Measurements from ENCODE around the gene NR3C2. TPM values are rescaled to one million over a fixed set of nuclear protein-coding genes. Genes with fewer than 3 reads are reported as not detected.

The NR3C2 gene
- polyA plus RNA-seq, 3 donors: 0.09 to 0.27 (median 0.20) TPM

GRCh38 chr4:148112231-148112982, 329.8 kb downstream of the NR3C2 start:
- H3K9ac ChIP-seq (ENCODE audit: insufficient read depth, low read length, poor library complexity, severe bottlenecking): no peak overlapping the region
- no peaks in the 10 kb centered on the region for H3K27me3 ChIP-seq (ENCODE audit: control insufficient read depth in 2 of 2, insufficient read depth in 2 of 2, low read length in 2 of 2)
- no peaks in the 10 kb centered on the region for H3K4me1 Mint-ChIP-seq
- intact Hi-C loops (cut with micrococcal nuclease): no loop called here
- H3K36me3 Mint-ChIP-seq: no peaks in the 10 kb centered on the region
- DNase-seq: no peak
- H4K20me1 ChIP-seq (ENCODE audit: insufficient read depth, low read length): no peaks in the 10 kb centered on the region
- H2AFZ ChIP-seq (ENCODE audit: insufficient read depth, low read depth, low read length, poor library complexity, severe bottlenecking): no peak overlapping the region
- H3K27me3 Mint-ChIP-seq (ENCODE audit: low read depth in 3 of 3): peaks cover 0 to 2% (median 0%) of the 10 kb centered on the region in 3 donors
- H3K4me3 Mint-ChIP-seq: no peak overlapping the region
- no peak overlapping the region for H3K4me3 ChIP-seq (replicated peaks in 1 of 3; ENCODE audit: low read depth in 2 of 3, low read length in 3 of 3)
- peaks cover 0 to 3% (median 2%) of the 10 kb centered on the region in 7 donors for H3K9me3 Mint-ChIP-seq
- no peaks in the 10 kb centered on the region for H3K9me3 ChIP-seq (replicated peaks in 1 of 2; ENCODE audit: control insufficient read depth in 1 of 2, insufficient read depth in 1 of 2, low read length in 2 of 2)
- no peaks in the 10 kb centered on the region for H3K36me3 ChIP-seq (replicated peaks in 1 of 2; ENCODE audit: control insufficient read depth in 1 of 2, insufficient read depth in 2 of 2, low read length in 2 of 2)
- no peak overlapping the region for H3K27ac Mint-ChIP-seq
- TF ChIP-seq CTCF (IDR thresholded peaks at IDR 0.05): no peak
- H3K27ac ChIP-seq (ENCODE audit: low read depth in 1 of 2, low read length in 2 of 2): no peak overlapping the region
- no peak overlapping the region for H3K4me2 ChIP-seq (replicated peaks; ENCODE audit: extremely low read depth, low read length, poor library complexity, severe bottlenecking)
- WGBS (ENCODE audit: insufficient coverage): no CpG with 5 or more reads among the region's 4 CpGs
- no peaks in the 10 kb centered on the region for H3K4me1 ChIP-seq (ENCODE audit: control insufficient read depth in 1 of 2, insufficient read depth in 2 of 2, low read length in 2 of 2)
- no peaks in the 10 kb centered on the region for H3K79me2 ChIP-seq (ENCODE audit: insufficient read depth, low read length)

- Mint-ChIP-seq H3K36me3 (no peaks in the 10 kb centered on the region), H3K27ac (no peak overlapping the region), H3K9me3 (peaks cover 0 to 7% (median 2%) of the 10 kb centered on the region in 7 donors)
Measured at GRCh38 chr4:148110169-148110568, 332.0 kb downstream of the NR3C2 start.

More at GRCh38 chr4:148110169-148110568, 332.0 kb downstream of the NR3C2 start:
- H3K4me2 ChIP-seq (replicated peaks; ENCODE audit: extremely low read depth, low read length, poor library complexity, severe bottlenecking): no peak overlapping the region
- H3K9me3 ChIP-seq (replicated peaks in 1 of 2; ENCODE audit: control insufficient read depth in 1 of 2, insufficient read depth in 1 of 2, low read length in 2 of 2): no peaks in the 10 kb centered on the region
- H3K4me1 ChIP-seq (ENCODE audit: control insufficient read depth in 1 of 2, insufficient read depth in 2 of 2, low read length in 2 of 2): no peaks in the 10 kb centered on the region
- H3K79me2 ChIP-seq (ENCODE audit: insufficient read depth, low read length): no peaks in the 10 kb centered on the region
- no peak for TF ChIP-seq CTCF (IDR thresholded peaks at IDR 0.05)
- H3K36me3 ChIP-seq (replicated peaks in 1 of 2; ENCODE audit: control insufficient read depth in 1 of 2, insufficient read depth in 2 of 2, low read length in 2 of 2): no peaks in the 10 kb centered on the region
- Mint-ChIP-seq H3K4me3 (no peak overlapping the region), H3K4me1 (no peaks in the 10 kb centered on the region), H3K27me3 (ENCODE audit: low read depth in 3 of 3) (peaks cover 0 to 2% (median 0%) of the 10 kb centered on the region in 3 donors)
- H3K27ac ChIP-seq (ENCODE audit: low read depth in 1 of 2, low read length in 2 of 2): no peak overlapping the region
- H3K4me3 ChIP-seq (replicated peaks in 1 of 3; ENCODE audit: low read depth in 2 of 3, low read length in 3 of 3): no peak overlapping the region
- no peak overlapping the region for H3K9ac ChIP-seq (ENCODE audit: insufficient read depth, low read length, poor library complexity, severe bottlenecking)
- 92% methylated on average over 2 of the region's 3 CpGs for whole genome bisulfite sequencing (ENCODE audit: insufficient coverage)
- H3K27me3 ChIP-seq (ENCODE audit: control insufficient read depth in 2 of 2, insufficient read depth in 2 of 2, low read length in 2 of 2): no peaks in the 10 kb centered on the region
- H2AFZ ChIP-seq (ENCODE audit: insufficient read depth, low read depth, low read length, poor library complexity, severe bottlenecking): no peak overlapping the region
- no peak for DNase-seq
- no peaks in the 10 kb centered on the region for H4K20me1 ChIP-seq (ENCODE audit: insufficient read depth, low read length)
- intact Hi-C loops (cut with micrococcal nuclease): no loop called here
